ENCODE data around the gene ZNF397. TPM values are rescaled to one million over a fixed set of nuclear protein-coding genes. Genes with fewer than 3 reads are reported as not detected.

ZNF397 gene
- total and polyA plus RNA-seq, 2 donors (not counting 3 experiments of a cell fraction or from before 2014, with no cell fraction given) = 1.5 to 5.5 TPM

DNA sequence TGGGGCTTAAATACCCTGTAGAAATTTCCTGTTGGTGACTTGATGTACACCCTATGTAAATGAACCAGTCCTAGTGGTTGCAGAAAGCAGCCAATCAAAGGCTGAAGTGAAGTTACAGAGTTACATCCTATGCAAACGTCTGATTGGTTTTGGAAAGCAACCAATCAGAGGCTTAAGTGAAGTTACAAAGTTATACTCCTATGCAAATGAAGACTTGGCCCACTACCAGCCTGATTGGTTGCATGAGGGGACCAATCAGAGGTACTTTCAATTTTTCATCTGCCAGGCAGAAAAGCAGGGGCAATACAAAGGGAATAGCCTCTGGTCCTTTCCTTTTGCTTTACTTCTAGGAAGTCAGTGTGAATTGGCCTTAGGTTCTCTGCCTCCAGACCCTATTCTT lies 13.6 kb upstream of the ZNF397 start:
- FAIRE-seq (no peak), DNase-seq (ENCODE audit: low read depth, low spot score) (no peak)
- Histone ChIP-seq H3K36me3 (ENCODE audit: control insufficient read depth in 2 of 2, extremely low read depth in 1 of 2, insufficient read depth in 2 of 2, low read length in 2 of 2) (no peaks in the 10 kb centered on the region), H3K9me3 (replicated peaks; ENCODE audit: control insufficient read depth, insufficient read depth, low read length) (no peaks in the 10 kb centered on the region), H2AFZ (ENCODE audit: low read depth, low read length) (no peak overlapping the region), H3K4me3 (replicated peaks in 1 of 3; ENCODE audit: insufficient read depth in 1 of 3, low read depth in 1 of 3, low read length in 3 of 3) (no peak overlapping the region), H3K4me1 (ENCODE audit: control insufficient read depth, extremely low read depth, insufficient read depth, low read length) (no peaks in the 10 kb centered on the region), H3K79me2 (ENCODE audit: control insufficient read depth, insufficient read depth, low read length) (no peaks in the 10 kb centered on the region), H3K27ac (ENCODE audit: insufficient read depth, low read depth, low read length) (no peak overlapping the region), H3K27me3 (ENCODE audit: control insufficient read depth in 2 of 2, insufficient read depth in 2 of 2, low read length in 2 of 2) (peaks cover 0 to 1% of the 10 kb centered on the region in 2 experiments), H3K9me1 (replicated peaks; ENCODE audit: control insufficient read depth, extremely low read depth, insufficient read depth, low read length) (no peaks in the 10 kb centered on the region), H3K4me2 (ENCODE audit: insufficient read depth, low read length) (no peak overlapping the region), H4K20me1 (replicated peaks; ENCODE audit: control insufficient read depth, extremely low read depth, insufficient read depth, low read length) (no peaks in the 10 kb centered on the region), H3K9ac (replicated peaks; ENCODE audit: extremely low read depth, insufficient read depth, low read length) (no peak overlapping the region)
- intact Hi-C loops (cut with micrococcal nuclease) (no loop called here), dilution Hi-C loops (cut with MboI; ENCODE audit: extremely low pct_ligation_motif_present, low sequenced_read_pairs) (no loop called here)
- ChIA-PET CTCF (no interaction called here), POLR2A (no interaction called here)
- TF ChIP-seq, protein P1, sequence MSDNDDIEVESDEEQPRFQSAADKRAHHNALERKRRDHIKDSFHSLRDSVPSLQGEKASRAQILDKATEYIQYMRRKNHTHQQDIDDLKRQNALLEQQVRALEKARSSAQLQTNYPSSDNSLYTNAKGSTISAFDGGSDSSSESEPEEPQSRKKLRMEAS (IDR thresholded peaks at IDR 0.05; ENCODE audit: insufficient read depth, insufficient read length) = no peak
- TF ChIP-seq MYC (IDR thresholded peaks at IDR 0.05; ENCODE audit: low read depth, low read length) = no peak
- no peak for TF ChIP-seq POLR2AphosphoS5 (IDR thresholded peaks at IDR 0.05; ENCODE audit: insufficient read depth, low read depth, low read length)
- TF ChIP-seq EZH2 (IDR thresholded peaks at IDR 0.05; ENCODE audit: borderline replicate concordance, low read depth, low read length, severe bottlenecking) = no peak
- no peak for TF ChIP-seq JUN (IDR thresholded peaks at IDR 0.05; ENCODE audit: borderline replicate concordance, insufficient read depth, insufficient read length, low read depth)
- TF ChIP-seq GATA2 (IDR thresholded peaks at IDR 0.05; ENCODE audit: insufficient read depth, insufficient read length, low read depth, low read length) = no peak
- TF ChIP-seq, protein P2, sequence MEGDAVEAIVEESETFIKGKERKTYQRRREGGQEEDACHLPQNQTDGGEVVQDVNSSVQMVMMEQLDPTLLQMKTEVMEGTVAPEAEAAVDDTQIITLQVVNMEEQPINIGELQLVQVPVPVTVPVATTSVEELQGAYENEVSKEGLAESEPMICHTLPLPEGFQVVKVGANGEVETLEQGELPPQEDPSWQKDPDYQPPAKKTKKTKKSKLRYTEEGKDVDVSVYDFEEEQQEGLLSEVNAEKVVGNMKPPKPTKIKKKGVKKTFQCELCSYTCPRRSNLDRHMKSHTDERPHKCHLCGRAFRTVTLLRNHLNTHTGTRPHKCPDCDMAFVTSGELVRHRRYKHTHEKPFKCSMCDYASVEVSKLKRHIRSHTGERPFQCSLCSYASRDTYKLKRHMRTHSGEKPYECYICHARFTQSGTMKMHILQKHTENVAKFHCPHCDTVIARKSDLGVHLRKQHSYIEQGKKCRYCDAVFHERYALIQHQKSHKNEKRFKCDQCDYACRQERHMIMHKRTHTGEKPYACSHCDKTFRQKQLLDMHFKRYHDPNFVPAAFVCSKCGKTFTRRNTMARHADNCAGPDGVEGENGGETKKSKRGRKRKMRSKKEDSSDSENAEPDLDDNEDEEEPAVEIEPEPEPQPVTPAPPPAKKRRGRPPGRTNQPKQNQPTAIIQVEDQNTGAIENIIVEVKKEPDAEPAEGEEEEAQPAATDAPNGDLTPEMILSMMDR (IDR thresholded peaks at IDR 0.05; ENCODE audit: extremely low read depth in 1 of 2, insufficient read depth in 1 of 2, low read depth in 1 of 2, low read length in 2 of 2) = no peak
- TF ChIP-seq POLR2A (IDR thresholded peaks at IDR 0.05; ENCODE audit: low read depth, low read length) = no peak
- no peak for TF ChIP-seq FOS (IDR thresholded peaks at IDR 0.05; ENCODE audit: borderline replicate concordance, insufficient read depth, low read length)
- no TSS peak for BruUV-seq (replicated peaks)

All from endothelial cell of umbilical vein (primary cell).